Colonic mucosa (tissue), 4 donors: ENCODE results near the gene APBB2. TPM values are rescaled to one million over a fixed set of nuclear protein-coding genes. Genes with fewer than 3 reads are reported as not detected.

ENCODE experiments used
- DNase-seq: peaks from one replicate; pipeline ENCODE4 v3.0.0-alpha.2; 2020
- H3K27ac ChIP-seq: fragments of 200-600 bp; one replicate; pipeline ENCODE4 v1.8.0; 2021
- H3K27me3 ChIP-seq: fragments of 200-600 bp; one replicate; pipeline ENCODE4 v1.8.0; 2021
- H3K36me3 ChIP-seq: fragments of 200-600 bp; one replicate; pipeline ENCODE4 v1.8.0; 2021
- H3K4me1 ChIP-seq: fragments of 200-600 bp; one replicate; pipeline ENCODE4 v1.8.0; 2021; ENCODE audit warnings: mild to moderate bottlenecking
- H3K4me3 ChIP-seq: fragments of 200-600 bp; one replicate; pipeline ENCODE4 v1.8.0; 2021
- H3K9ac ChIP-seq, 2 donors: one replicate each; pipeline ENCODE4 v1.7.0; 2013; ENCODE audit warnings: control low read depth in 2 of 2, low read depth in 2 of 2, low read length in 2 of 2
- H3K9me3 ChIP-seq: fragments of 200-600 bp; one replicate; pipeline ENCODE4 v1.8.0; 2021
- CTCF ChIP-seq: fragments of 200-600 bp; IDR thresholded peaks from one replicate; pipeline ENCODE4 v1.8.0; 2022; ENCODE audit warnings: antibody characterized with exemption, mild to moderate bottlenecking
- intact Hi-C: fragments of 100-400 bp; cut with DNase I; formaldehyde crosslinking; loops from one replicate; pipeline ENCODE4 v1.14.1; 2022
- total RNA-seq, 2 donors: library from RNA; stranded (reverse); fragmentation: NEBNext Ultra II Directional in 1 of 2; extraction: Animal tissue kit (Norgen Biotek cat#: 25700) in 1 of 2; gene quantifications; one replicate each; pipeline ENCODE4 v1.2.1, GENCODE V29; 2021
- donor health status: healthy.
- donor health status: DM: no; HTN: no; CAD: no.
- donor health status: DM: no; HTN: no; CAD: no.

The APBB2 gene
- total RNA-seq, 2 donors from 2014 or later, result 22.8 to 27.5 TPM

DNA sequence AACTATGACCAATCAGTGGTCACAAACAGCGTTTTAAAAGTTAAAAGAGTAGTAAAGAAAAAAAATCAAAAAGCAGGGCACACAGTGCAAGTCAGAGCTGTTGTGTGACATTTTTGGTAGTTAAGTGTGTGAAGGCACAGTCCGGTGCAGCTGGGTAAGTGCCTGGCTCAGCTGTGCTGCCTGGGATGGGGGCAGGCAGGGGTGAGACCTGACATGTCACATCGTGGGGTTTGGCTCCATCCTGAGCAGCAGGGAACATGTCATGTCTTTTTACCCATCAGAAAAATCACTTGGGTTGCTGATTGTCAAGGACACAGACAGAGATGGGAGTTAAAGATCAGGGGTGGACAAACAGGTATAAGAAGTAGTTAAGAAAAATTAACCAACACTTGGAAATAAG lies 339.4 kb downstream of the APBB2 start:
- no peak overlapping the region for H3K9ac ChIP-seq
- H3K27ac ChIP-seq, result no peak overlapping the region
- H3K4me1 ChIP-seq, result no peaks in the 10 kb centered on the region

GRCh38 chr4:40874331-40874730 lies 340.0 kb downstream of the APBB2 start:
- H3K4me3 ChIP-seq, result no peak overlapping the region
- TF ChIP-seq CTCF, result no peak
- H3K4me1 ChIP-seq, result no peaks in the 10 kb centered on the region
- DNase-seq, result no peak
- no peaks in the 10 kb centered on the region for H3K36me3 ChIP-seq
- intact Hi-C loops, result loop anchor here (5.0 kb wide), 1 partner anchor 67 kb away; no protein-coding TSS in a partner anchor
- H3K27ac ChIP-seq, result no peak overlapping the region
- H3K9ac ChIP-seq, result no peak overlapping the region
- no peaks in the 10 kb centered on the region for H3K27me3 ChIP-seq
- no peaks in the 10 kb centered on the region for H3K9me3 ChIP-seq

More for the DNA sequence above, 339.4 kb downstream of the APBB2 start:
- Histone ChIP-seq H3K4me3 (no peak overlapping the region), H3K27me3 (no peaks in the 10 kb centered on the region), H3K36me3 (no peaks in the 10 kb centered on the region), H3K9me3 (no peaks in the 10 kb centered on the region)
- no peak for TF ChIP-seq CTCF
- intact Hi-C loops, result loop anchor here (5.0 kb wide), 1 partner anchor 68 kb away; no protein-coding TSS in a partner anchor
- no peak for DNase-seq

DNA sequence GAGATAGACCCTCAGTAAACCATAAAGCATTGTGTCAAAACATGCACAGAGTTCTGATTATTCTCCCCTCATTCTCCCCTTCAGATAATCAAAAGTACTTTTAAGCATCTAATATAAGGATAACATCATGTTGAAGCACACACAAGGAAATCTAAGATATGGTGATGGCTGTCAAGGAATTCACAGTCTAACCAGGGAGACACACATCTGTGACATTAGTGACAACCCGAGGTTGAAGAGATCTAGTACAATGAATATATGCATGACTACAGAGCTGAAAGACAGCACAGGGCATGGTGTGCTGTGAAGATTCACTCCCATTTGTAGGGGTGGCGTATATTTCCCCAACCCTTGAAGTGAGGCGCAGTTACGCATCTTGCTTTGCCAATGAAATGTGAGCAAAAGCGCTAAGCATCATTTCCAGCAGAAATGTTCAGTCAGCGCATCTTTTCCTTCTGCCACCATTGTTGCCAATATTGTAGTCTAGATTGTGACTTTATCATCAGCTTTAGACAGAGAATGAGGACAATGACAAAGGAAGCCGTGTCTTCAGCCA lies 342.6 kb downstream of the APBB2 start:
- Histone ChIP-seq H3K9ac (no peak overlapping the region), H3K36me3 (no peaks in the 10 kb centered on the region), H3K9me3 (no peaks in the 10 kb centered on the region), H3K4me1 (no peaks in the 10 kb centered on the region), H3K27me3 (no peaks in the 10 kb centered on the region), H3K27ac (no peak overlapping the region), H3K4me3 (no peak overlapping the region)
- TF ChIP-seq CTCF, result no peak
- no peak for DNase-seq
- intact Hi-C loops, result loop anchor here (5.0 kb wide), 1 partner anchor 64 kb away; no protein-coding TSS in a partner anchor

DNA sequence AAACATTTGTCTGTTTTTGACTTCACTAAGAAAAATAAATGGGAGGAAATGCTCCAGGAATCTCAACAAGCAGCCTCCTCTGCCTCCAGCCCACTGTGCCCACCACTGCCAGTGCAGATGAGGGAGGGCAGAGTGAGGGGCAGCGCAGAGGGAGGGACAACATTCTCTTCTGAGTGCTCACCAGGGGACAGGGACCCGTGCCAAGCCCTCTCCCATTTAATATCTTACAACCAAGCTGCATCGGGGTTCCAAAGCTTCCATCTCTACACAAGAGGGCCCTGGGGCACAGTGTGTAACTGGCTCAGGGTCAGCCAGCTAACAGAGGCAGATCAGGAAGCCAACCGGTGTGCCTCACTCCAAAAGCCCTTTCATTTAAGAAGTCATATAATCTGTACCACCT lies 344.2 kb downstream of the APBB2 start:
- Histone ChIP-seq H3K4me1 (no peaks in the 10 kb centered on the region), H3K9ac (no peak overlapping the region), H3K27me3 (no peaks in the 10 kb centered on the region), H3K9me3 (no peaks in the 10 kb centered on the region), H3K27ac (no peak overlapping the region), H3K36me3 (no peaks in the 10 kb centered on the region), H3K4me3 (no peak overlapping the region)
- intact Hi-C loops, result loop anchor here (5.0 kb wide), 1 partner anchor 63 kb away; no protein-coding TSS in a partner anchor
- TF ChIP-seq CTCF, result no peak
- no peak for DNase-seq

DNA sequence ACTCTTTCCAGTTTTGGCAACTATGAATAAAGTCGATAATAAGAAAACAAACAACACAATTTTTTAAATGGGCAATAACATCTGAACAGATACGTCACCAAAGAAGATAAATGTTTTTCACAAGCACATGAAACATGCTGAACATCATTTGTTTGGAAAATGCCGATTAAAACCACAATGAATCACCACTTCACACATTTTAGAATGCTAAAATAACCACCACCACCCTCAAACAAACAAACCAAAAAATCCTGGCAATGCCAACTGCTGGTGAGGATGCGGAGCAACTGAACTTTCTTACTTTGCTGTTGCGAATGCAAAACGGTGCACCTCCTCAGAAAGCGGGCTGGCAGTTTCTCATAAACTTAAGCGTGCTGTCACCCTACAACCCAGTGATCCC lies 348.6 kb downstream of the APBB2 start:
- Histone ChIP-seq H3K27me3 (no peaks in the 10 kb centered on the region), H3K4me3 (no peak overlapping the region), H3K4me1 (no peaks in the 10 kb centered on the region), H3K9ac (no peak overlapping the region), H3K36me3 (no peaks in the 10 kb centered on the region), H3K9me3 (no peaks in the 10 kb centered on the region), H3K27ac (no peak overlapping the region)
- intact Hi-C loops, result no loop called here
- no peak for DNase-seq
- TF ChIP-seq CTCF, result no peak
